NOMO-1 treated with dmso at 0.1 percent for 144 hours (cell line): ENCODE results near the gene DNAH12.
"Not testable (repeated sequence)": the region's sequence is repeated elsewhere in the genome, so short reads cannot be mapped to it uniquely, and the experiment has no call there.

ENCODE experiments used
- DNase-seq: peaks from one replicate; lab custom pipeline; 2025; ENCODE audit not compliant: unreplicated experiment; lab: John Stamatoyannopoulos, UW

The DNAH12 gene

GRCh38 chr3:57335283-57335938 lies 208.7 kb downstream of the DNAH12 start:
- DNase-seq: no peak

DNA sequence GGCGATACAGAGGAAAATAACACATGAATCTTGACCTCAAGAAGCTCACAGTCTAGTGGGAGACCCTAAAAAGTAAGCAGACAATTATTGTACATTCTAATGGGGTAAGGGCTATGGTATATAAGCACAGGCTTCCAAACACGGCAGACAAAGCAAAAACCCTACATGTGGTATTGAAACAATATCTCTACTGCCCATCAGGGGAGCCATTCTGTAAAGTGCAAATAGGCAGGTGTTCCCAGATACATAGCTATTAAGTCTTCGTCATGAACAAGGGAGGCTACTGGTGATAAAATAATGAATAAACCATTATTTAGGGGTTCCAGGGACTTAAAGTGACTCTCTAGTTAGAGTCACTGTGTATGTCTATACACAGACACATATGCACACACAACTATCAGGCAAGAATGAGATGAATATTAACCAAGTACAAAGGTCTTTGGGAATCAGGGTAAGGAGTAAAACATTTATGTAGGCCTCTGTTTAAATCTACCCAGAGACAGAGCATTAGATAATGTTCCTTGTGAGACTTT lies 213.0 kb downstream of the DNAH12 start:
- DNase-seq: no peak

GRCh38 chr3:57326498-57326897 lies 217.6 kb downstream of the DNAH12 start:
- not testable (repeated sequence) for DNase-seq

GRCh38 chr3:57314204-57314603 lies 229.9 kb downstream of the DNAH12 start:
- no peak for DNase-seq

DNA sequence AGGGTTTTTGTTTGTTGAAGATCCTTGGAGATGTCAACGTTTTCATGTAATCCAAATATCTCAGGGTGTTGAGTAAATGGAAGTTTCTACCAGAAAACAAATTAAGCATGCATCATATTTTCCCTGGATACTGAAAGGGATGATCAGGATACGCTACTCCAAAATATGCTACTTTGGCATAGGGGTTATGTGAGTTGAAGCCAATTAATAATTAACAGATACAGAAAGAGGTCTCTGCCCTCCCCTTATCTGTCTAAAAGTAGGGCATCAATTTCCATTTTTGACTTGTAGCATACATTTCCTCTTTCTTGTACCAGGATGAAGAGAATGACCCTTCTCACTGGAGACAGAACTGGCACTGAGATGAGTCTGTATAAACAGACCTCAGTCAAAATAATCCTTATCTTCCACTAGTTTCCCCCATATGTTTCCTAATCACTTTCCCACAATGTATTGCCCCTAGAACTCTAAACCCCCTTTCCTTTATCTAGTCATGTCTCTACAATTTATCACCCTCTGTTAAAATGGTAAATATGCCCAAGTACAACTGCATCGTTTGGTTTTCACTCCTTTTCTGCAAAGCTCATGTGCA lies 234.3 kb downstream of the DNAH12 start:
- no peak for DNase-seq

GRCh38 chr3:57303520-57303919 lies 240.6 kb downstream of the DNAH12 start:
- DNase-seq: not testable (repeated sequence)

DNA sequence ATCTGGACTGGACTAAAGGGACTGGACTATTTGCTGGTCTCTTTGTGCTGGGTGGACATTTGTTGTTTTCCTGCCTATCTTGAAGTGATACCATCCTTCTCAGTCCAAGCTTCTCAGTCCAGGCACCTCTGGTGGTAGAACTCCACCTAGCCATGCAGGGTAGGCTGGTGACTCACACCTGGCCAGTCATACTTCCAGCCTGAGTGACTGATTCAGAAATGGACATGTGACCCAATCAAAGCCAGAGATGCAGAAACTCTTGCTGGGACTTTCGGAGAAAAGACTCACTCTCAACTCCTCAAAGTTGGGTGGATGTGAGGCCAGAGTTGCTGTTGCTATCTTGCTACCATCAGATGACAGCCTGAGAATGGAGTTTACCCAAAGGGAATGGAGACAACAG lies 246.1 kb downstream of the DNAH12 start:
- no peak for DNase-seq

DNA sequence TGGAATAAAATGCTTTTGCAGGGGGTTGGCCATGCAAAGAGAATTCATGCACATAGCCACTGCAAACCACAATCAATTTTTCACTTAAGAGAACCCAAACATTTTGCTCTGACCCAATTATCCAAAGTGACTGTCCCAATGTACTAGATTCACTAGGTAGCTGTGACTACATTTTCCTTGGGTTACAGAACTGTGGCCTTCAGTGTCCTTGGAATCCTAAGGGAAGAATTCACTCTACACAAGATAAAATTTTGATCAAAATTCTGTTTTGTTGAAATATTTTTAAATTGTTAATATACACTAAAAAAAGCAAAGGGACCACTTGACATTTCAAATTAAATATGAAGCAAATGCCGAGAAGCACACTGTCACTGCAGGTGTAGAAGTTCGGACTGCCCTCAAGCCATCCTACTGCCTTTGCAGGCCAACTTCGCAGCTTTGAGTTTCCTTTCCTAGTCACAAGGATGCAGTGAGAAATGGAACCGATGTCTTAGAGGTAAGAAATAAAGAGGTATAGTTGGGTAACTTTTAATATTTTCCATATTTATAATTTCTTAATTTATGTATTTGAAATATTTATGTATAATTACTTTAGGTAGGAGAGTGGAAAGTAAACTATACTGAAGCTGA lies 251.1 kb downstream of the DNAH12 start:
- no peak for DNase-seq

DNA sequence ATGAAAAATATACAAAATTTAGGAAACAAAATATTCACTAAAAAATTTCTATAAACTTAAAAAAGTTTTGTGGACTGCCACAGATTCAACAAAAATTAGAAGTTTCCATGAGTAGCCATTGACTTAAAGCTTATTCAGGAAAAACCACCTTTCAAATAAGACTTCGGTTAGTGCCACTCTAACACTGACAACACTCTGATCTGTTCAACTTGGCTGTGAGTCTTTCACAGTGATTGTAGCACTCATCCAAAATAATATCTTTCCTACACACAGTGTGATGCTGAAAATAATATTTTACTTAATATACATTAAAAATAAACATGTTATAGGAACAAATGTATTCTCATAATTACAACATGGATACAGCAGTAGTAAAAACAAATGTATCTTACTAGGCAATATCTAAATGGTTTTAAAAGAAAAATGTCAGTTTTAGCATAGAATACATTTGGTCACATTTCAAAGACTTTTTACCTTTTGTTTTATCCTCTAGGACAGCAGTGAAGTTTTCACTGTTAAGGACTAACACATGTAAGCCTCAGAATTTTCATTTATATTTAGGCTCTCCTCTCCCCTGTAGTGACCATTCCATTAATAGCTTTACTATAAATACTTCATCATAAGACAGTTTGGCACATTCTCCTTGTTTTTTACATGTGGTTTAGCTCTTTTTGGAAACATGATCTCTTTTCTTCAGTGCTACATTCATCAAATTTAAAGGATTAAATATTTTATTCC lies 251.8 kb downstream of the DNAH12 start, which contains the start of gene ASB14:
Gene ASB14, minus strand, starts transcription at position 527 of the 738 bp plus-strand sequence. CDS start 652 bp downstream, outside the sequence.
- DNase-seq: no peak

- no peak for DNase-seq
These were observed 255.7 kb downstream of the DNAH12 start for GRCh38 chr3:57288403-57288802.

DNA sequence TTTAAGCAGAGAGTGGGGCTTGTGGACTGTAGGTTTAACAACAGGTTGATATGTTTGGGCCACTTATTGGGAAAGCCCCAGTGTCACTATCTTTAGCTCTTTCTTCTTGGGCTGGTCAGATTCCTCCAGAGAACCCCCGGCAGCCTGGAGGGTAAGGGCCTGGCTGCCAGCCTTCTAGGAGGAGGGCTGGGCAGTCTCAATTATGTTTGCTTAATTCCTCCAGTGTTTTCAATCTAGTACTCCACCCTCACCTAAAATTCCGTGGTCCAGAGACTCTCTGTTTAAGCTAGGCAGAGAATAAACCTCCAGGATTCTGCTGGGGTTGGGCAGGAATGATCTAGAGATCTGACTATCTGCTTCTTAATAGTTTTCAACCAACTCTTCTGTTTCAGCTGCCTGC lies 256.9 kb downstream of the DNAH12 start:
- DNase-seq: no peak

DNA sequence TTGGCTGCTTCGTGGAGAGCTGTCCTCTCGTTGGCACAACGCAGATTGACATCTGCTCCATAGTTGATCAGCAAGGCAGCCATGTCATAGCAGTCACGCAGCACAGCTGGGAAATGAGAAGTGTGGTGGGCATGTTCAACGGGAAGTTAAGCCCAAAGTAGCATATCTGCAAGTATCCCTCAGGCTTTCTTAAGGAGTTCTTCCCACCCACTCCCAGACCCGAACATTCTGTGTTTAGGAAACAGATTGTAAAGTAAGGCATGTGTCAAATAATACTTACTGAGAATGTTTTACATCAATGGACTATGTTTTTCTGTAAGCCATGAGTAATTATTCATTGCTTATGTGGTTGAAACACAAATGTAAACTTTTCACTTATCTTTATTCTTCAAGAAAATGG lies 260.8 kb downstream of the DNAH12 start:
- DNase-seq: no peak

- no peak for DNase-seq
These were observed 262.4 kb downstream of the DNAH12 start for GRCh38 chr3:57281715-57282114.

DNA sequence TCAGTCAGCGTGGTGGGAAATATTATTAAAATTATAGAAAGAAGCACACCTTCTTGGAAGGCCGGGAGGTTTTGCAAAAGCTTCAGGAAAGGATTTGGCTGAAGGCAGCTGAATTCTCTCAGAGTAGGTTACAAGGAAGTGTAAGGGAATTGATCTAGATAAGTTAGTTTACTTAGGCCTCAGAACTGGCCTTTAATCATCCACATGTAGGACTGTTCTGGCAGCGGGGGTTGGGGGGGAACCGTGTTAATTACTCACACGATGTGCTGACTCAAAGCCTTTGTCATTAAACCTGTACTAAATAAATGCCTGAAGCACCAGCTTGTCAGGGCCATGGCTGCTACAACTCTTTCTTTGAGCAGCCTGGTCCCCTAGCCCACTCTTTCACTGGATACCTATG lies 264.5 kb downstream of the DNAH12 start:
- DNase-seq: no peak

DNA sequence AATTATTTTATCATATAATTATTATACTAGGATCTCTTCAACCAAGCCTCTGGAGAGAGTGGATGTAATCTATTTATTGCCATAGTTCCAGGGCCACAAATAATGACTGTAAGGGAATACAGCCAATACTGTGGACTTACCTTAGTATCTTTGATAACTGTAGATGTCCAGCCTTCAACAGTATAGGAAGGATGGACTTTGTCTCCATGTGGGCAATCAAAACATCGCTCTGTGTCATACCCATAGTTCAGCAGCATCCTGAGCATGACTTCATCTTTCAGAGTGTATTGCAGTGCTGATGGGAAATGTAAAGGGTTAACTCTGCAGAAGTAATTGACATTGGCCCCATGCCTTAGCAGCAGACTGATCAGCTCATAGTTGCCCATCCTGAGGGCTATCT lies 265.9 kb downstream of the DNAH12 start:
- DNase-seq: no peak

DNA sequence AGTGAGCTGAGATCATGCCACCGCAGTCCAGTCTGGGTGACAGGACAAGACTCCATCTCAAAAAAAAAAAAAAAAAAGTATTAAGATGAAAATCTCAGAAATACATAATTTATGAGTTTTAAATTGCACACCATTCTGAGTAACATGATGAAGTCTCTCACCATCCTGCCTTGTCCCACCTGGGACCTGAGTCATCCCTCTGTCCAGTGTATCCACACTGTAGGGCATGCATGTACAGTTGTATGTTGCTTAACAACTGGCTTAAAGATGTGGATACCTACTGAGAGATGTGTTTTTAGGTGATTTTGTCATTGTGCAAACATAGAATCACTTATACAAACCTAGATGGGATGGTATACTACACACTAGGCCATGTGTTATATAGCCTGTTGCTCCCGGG lies 268.8 kb downstream of the DNAH12 start:
- no peak for DNase-seq

DNA sequence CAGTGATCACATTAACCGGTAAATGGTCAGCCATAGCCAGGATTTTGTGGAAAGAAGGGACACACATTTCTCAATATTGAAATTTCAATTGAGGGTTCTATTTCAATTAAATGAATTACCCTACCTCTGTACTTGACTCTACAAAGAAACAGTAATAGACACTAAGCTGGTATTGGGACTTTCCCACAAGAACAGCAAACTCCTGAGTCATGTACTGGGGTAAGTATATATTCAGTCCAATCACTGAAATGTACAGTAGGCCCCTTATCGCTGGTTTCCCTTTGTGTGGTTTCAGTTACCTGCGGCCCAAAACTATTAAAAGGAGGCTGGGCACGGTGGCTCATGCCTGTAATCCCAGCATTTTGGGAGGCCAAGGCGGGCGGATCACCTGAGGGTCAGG lies 269.3 kb downstream of the DNAH12 start:
- no peak for DNase-seq

DNA sequence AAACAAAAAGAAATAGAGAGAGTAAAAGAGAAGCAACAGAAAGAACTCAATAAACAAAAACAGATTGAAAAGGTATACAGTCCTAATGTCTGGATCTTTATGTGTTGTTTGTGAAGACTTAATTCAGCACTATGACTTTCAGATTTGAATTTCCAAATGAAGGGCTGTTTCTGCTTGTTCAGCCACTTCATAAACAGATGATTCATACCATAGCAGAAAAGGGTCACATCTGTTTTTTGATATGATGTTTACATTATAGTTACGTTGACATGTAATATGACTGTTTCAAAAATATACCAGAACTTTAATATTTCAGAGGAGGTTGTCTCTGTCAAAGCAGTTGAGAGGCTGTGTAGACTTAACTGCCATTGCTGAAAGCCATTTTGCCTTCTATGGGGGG lies 275.7 kb downstream of the DNAH12 start:
- no peak for DNase-seq

- no peak for DNase-seq
These were observed 282.2 kb downstream of the DNAH12 start for GRCh38 chr3:57261929-57262328.

- no peak for DNase-seq
These were observed 283.0 kb downstream of the DNAH12 start for GRCh38 chr3:57261119-57261518.

GRCh38 chr3:57257678-57258077 lies 286.5 kb downstream of the DNAH12 start:
- no peak for DNase-seq

DNA sequence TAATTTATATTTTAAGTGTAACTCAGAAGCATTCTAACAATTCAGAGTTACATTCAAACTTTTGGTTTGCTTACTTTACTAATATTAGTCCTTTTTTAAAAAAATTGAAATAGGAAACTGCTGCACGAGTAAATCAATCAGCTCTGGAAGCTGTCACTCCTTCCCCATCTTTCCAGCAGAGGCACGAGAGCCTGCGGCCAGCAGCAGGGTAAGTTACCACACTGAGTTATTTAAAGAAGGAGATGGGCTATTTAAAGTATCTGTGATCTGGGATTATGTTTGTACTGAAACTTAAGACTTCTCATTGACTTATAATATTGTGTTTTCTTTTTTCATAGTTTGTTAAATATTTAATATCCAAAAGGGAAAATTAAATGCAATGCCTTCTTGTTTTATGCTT lies 287.3 kb downstream of the DNAH12 start:
- no peak for DNase-seq
